GM19238 (cell line): Measurements from ENCODE around the gene RPLP2.

Experiments
- DNase-seq: peaks from one replicate; pipeline ENCODE4 v3.0.0; 2011; ENCODE audit warnings: low spot score; ENCODE audit not compliant: insufficient read length

RPLP2 gene

GRCh38 chr11:773830-774229 lies 35.9 kb upstream of the RPLP2 start:
- no peak for DNase-seq

DNA sequence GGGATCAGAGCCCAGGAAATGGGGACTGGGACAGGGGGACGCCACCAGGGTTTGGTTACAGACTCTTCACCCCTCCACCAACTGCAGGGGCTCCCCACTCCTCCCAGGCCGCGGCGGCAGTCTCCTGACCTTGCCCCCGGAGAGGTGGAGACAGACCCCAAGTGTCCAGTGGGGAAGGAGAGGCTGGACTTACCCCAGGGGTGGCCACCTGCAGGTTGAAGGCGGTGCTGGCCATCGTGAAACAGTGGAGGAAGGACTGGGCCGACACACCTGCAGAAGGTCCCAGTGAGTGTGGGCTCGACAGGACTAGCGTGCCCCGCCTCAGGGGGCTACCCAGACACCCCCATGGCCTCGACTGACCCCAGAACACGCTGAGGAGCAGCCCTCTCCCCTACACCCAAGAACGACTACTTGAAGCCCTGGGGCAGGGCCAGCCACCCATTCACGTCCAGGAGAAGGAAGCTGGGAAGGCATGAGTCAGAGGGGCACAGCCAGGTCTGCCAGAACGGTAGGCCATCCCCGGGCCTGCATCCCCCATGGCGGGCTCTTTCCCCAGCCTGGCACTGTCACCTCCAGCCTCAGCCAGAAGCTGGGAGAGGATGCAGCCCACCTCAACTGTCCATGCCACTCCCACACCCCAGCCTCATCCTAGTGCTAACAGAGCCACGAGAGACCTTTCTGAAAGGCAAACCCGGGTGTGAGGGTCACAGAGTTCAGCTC lies 34.7 kb upstream of the RPLP2 start:
- DNase-seq, result no peak

GRCh38 chr11:776263-776560 lies 33.6 kb upstream of the RPLP2 start:
- no peak for DNase-seq

- DNase-seq, result no peak
These were observed 33.0 kb upstream of the RPLP2 start for GRCh38 chr11:776561-777287.

DNA sequence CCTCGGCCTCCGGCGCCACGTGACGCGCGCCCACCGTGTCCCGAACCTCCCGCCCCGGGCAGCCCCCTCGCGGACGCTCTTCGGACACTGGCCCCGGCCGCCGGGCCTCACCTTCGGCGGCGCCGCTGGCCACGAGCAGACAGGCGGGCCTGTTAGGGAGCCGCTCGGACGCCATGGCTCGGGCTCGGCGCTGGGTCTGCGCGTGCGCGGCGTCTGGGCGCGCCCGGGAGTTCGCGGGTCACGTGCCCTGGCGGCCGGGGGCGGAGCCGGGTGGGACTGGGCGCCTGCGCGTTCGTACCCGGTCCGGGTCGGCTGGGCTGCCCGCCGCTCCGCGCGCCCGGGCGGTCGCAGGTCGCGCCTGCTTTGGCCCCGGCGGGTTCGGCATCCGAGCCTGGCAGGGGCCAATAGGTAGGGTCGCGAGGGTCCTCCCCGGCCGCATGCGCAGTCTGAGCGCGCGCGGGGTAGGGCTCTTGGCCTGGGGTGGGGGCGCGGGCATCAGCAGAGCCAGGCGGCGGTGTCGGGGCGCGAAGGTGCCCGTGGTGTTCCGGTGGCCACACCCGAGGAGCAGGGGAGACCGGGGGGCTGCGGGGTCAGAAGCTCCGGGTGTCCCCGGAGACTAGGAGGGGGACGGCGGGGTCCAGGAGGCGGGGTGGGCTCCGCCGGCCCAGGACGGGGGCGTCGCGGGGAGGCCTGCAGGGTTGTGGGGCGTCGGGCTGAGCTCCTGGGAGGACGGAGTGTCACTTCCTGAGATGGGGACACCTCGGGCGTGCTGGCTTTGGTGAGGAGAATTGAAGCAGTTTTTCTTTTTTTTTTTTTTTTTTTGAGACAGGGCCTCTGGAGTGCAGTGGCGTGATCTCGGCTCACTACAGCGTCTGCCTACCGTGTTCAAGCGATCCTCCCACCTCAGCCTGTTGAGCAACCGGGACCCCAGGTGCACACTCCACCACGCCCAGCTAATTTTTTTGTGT lies 32.2 kb upstream of the RPLP2 start, which contains the start of gene GATD1:
Gene GATD1 (minus strand): TSS at position 200 of the 968 bp plus-strand sequence. CDS start 25 bp downstream, at position 175.
- DNase-seq, result peak; percentile 100

- DNase-seq, result no peak
These were observed 30.5 kb upstream of the RPLP2 start for GRCh38 chr11:778976-779954.

- no peak for DNase-seq
These were observed 29.7 kb upstream of the RPLP2 start for GRCh38 chr11:779955-780532.

- no peak for DNase-seq
These were observed 27.2 kb upstream of the RPLP2 start for GRCh38 chr11:782264-783174.

- no peak for DNase-seq
These were observed 26.2 kb upstream of the RPLP2 start for GRCh38 chr11:783581-784015.

DNA sequence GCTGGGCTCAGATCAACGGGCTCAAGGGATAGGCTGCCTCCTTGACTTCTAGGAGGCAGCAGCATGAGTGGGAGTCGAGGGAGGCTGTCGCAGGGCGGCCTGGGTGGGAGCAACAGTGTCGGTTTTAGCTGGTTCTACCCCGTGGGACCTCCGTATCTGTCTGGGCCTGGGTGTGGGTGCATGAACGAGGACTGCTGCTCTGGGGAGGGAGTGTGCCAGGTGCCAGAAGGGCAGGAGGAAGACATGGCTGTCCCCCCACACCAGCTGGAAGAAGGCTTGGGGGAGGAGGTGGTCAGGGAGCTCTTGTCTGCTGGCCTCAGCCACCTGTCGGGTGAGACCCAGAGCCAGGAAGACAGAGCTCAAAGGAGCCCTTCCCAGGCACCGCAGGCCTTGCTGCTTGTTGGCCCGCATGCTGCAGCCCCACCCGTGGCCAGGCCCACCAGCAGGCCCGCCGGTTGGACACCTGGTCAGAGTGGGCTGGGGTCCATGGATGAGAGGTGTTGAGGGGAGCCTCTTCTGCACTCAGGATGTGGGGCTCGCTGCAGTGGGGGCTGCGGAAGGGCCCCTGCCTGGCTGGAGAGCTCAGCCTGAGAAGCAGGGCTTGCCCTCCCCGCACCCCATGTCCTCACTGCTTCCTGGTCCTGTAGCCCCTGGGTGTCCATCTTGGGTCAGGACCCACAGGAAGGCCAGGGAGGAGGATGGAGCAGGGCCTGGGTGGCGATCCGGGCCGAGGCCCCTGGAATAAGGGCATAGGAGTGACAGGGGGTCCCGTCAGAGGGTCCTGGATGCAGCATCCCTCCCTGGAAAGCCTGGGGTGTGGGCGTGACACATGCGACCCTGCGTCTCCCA lies 23.3 kb upstream of the RPLP2 start:
- no peak for DNase-seq

- no peak for DNase-seq
These were observed 22.6 kb upstream of the RPLP2 start for GRCh38 chr11:787084-787675.

- DNase-seq, result no peak
These were observed 21.6 kb upstream of the RPLP2 start for GRCh38 chr11:788009-788640.

DNA sequence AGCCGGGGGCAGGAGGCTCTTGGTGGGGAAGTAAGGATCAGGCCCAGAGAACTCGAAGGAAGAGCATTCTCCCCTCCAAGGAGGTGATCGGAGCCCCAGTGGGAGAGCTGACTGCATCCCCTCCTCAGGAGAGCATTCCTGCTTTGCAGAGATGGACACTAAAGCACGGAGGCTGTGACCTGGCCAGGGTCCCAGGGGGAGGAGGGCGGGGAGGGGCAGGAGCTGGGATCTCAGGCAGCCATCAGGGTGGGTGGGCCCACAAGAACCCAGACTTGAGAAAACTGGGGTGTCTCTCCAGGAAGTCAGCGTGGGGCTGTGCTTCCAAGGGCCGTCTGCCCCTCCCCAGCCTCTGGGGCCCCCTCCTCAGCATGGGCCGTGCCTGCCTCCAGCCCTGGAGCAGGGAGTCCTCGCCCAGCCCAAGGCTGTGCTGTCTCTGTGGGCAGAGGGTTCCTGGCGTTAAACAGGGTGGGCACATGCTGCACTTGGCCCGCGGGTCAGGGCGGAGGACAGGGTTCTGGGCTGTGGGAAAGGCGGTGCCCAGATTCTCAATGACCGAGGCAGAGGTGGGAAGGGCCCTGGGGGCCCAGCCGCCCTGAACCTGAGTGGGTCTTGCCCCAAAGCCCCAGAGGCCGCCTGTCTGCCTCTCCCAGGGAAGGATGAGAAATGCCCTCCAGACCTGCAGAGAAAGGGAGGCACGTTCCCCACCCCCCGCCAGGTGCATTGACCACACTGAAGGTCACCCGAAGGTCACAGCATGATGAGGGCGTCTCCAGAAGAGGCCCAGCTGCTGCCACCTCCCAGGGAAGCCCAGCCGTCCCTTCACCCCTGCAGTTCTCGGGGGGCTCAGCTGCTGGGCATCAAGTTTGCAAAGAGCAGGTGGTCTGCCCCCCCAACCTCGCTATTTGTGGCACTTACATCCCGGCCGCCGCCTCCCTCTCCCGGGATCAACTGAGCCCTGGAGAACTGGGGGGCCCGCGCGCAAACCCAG lies 20.5 kb upstream of the RPLP2 start:
- no peak for DNase-seq

DNA sequence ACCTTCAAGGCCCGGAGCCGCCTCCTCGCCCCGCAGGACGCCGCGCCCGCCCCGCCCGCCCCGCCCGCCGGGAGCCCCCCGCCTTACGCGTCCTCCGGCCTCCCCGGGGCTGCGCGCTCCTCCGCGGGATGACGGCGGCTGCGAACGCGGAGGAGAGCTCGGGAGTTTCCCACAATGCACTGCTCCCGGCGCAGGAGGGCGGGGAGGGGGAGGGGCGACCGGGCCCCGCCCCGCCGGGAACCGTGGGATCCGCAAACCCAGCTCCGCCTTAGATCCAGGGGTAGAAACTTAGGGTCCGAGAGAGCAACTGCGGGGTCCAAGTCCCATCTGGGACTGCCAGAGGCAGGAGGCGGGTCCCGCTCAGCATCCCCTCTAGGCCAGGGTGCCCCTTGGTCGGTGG lies 19.8 kb upstream of the RPLP2 start, which contains the start of gene CEND1:
Gene CEND1 (minus strand): TSS at position 148 of the 400 bp plus-strand sequence. CDS start 1,514 bp downstream, outside the sequence.
- no peak for DNase-seq

GRCh38 chr11:790721-791564 lies 18.8 kb upstream of the RPLP2 start:
- no peak for DNase-seq
